Panc1 (cell line): ENCODE measurements around the gene PDE11A. TPM values are rescaled to one million over a fixed set of nuclear protein-coding genes. Genes with fewer than 3 reads are reported as not detected.

Source experiments
- ATAC-seq: fragments of 200-7000 bp; cut with Tn5 transposase; 2 replicates; pipeline ENCODE4 v1.9.1; 2020; ENCODE audit warnings: mild to moderate bottlenecking, moderate library complexity
- BruUV-seq: library from RNA; stranded (reverse); fragments of 400-500 nt; replicated peaks from 2 replicates; lab custom pipeline; 2021; lab: Mats Ljungman, UMichigan
- CTCF ChIA-PET: fragments of 300-600 bp; sonication (Branson Sonifier 250); formaldehyde crosslinking; loops from one replicate; lab custom pipeline; 2022; ENCODE audit warnings: antibody characterized with exemption; lab: Charles Lee
- POLR2A ChIA-PET: fragments of 300-600 bp; sonication (Branson Sonifier 250); formaldehyde crosslinking; loops from one replicate; lab custom pipeline; 2022; ENCODE audit warnings: antibody characterized with exemption; lab: Charles Lee
- DNase-seq: peaks from one replicate; pipeline ENCODE4 v3.0.0-alpha.2; 2010; ENCODE audit warnings: low read depth, low spot score
- H3K27ac ChIP-seq: 2 replicates; pipeline ENCODE4 v1.5.1; 2011; ENCODE audit warnings: mild to moderate bottlenecking, low read length, inconsistent platforms
- H3K27me3 ChIP-seq: fragments of 200-500 bp; sonication (Bioruptor generic); 2 replicates; pipeline ENCODE4 v1.6.0; 2014; ENCODE audit warnings: low read length, inconsistent platforms; ENCODE audit not compliant: control insufficient read depth, insufficient read depth
- H3K36me3 ChIP-seq: fragments of 200-500 bp; sonication (Bioruptor generic); 2 replicates; pipeline ENCODE4 v1.5.1; 2014; ENCODE audit warnings: inconsistent platforms, mild to moderate bottlenecking, low read length, moderate library complexity; ENCODE audit not compliant: control insufficient read depth, insufficient read depth
- H3K4me1 ChIP-seq: 2 replicates; pipeline ENCODE4 v1.5.1; 2011; ENCODE audit warnings: inconsistent platforms, mild to moderate bottlenecking, low read length, moderate library complexity; ENCODE audit not compliant: control insufficient read depth, insufficient read depth
- H3K4me3 ChIP-seq, 2 experiments: 2 replicates each; pipeline ENCODE4 v1.5.1; 2011 to 2012; ENCODE audit warnings: low read depth in 2 of 2, low read length in 2 of 2, mild to moderate bottlenecking in 2 of 2, inconsistent platforms in 1 of 2, moderate library complexity in 1 of 2
- H3K9me3 ChIP-seq: fragments of 200-500 bp; sonication (Bioruptor generic); 2 replicates; pipeline ENCODE4 v1.5.1; 2014; ENCODE audit warnings: low read depth, mild to moderate bottlenecking, inconsistent platforms, low read length, moderate library complexity; ENCODE audit not compliant: control insufficient read depth, insufficient read depth
- POLR2AphosphoS5 ChIP-seq: IDR thresholded peaks from 2 replicates; pipeline ENCODE4 v1.6.1; 2012; ENCODE audit warnings: mild to moderate bottlenecking, low read depth, low read length, moderate library complexity
- REST ChIP-seq, 2 experiments: IDR thresholded peaks; 2 replicates each; pipeline ENCODE4 v1.6.1; 2011 to 2012; ENCODE audit warnings: low read depth in 2 of 2, control low read depth in 1 of 2, low read length in 1 of 2, mild to moderate bottlenecking in 1 of 2, moderate library complexity in 1 of 2; ENCODE audit not compliant: insufficient read depth in 1 of 2
- SIN3A ChIP-seq: IDR thresholded peaks from 2 replicates; pipeline ENCODE4 v1.6.1; 2012; ENCODE audit warnings: low read depth, mild to moderate bottlenecking, low read length, moderate library complexity, borderline replicate concordance; ENCODE audit not compliant: insufficient read depth
- TCF7L2 ChIP-seq: IDR thresholded peaks from 2 replicates; pipeline ENCODE4 v1.6.1; 2011; ENCODE audit warnings: mild to moderate bottlenecking, low read depth, low read length, inconsistent platforms
- in situ Hi-C: cut with HindIII; loops from 2 replicates; pipeline ENCODE4 v1.10.0; 2016; ENCODE audit warnings: low sequenced_read_pairs, low pct_unique_long_range_greater_than_20kb
- intact Hi-C: fragments of 100-400 bp; cut with micrococcal nuclease; formaldehyde crosslinking; loops from one replicate; pipeline ENCODE4 v1.10.0; 2022; ENCODE audit not compliant: unreplicated experiment
- total RNA-seq: library from RNA; stranded (reverse); gene quantifications from one replicate; pipeline ENCODE4 v1.2.1, GENCODE V29; 2021; ENCODE audit not compliant: unreplicated experiment
- TF ChIP-seq, protein P1 (sequence below): fragments of 450-650 bp; IDR thresholded peaks from 2 replicates; pipeline ENCODE4 v1.5.1; 2017; ENCODE audit warnings: mild to moderate bottlenecking

Gene PDE11A
- total RNA-seq, 1 experiment from 2014 or later, result not detected

- no peak overlapping the region for H3K4me3 ChIP-seq
- ChIA-PET POLR2A (no interaction called here), CTCF (no interaction called here)
- H3K27ac ChIP-seq, result no peak overlapping the region
- in situ Hi-C loops (no loop called here), intact Hi-C loops (no loop called here)
- TF ChIP-seq REST (IDR thresholded peaks at IDR 0.05; ENCODE audit: insufficient read depth in 1 of 2, low read depth in 2 of 2, low read length in 1 of 2) (no peak), SIN3A (no peak), POLR2AphosphoS5 (no peak)
- TF ChIP-seq, protein P1, sequence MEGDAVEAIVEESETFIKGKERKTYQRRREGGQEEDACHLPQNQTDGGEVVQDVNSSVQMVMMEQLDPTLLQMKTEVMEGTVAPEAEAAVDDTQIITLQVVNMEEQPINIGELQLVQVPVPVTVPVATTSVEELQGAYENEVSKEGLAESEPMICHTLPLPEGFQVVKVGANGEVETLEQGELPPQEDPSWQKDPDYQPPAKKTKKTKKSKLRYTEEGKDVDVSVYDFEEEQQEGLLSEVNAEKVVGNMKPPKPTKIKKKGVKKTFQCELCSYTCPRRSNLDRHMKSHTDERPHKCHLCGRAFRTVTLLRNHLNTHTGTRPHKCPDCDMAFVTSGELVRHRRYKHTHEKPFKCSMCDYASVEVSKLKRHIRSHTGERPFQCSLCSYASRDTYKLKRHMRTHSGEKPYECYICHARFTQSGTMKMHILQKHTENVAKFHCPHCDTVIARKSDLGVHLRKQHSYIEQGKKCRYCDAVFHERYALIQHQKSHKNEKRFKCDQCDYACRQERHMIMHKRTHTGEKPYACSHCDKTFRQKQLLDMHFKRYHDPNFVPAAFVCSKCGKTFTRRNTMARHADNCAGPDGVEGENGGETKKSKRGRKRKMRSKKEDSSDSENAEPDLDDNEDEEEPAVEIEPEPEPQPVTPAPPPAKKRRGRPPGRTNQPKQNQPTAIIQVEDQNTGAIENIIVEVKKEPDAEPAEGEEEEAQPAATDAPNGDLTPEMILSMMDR, result no peak
- no TSS peak for BruUV-seq
- H3K27me3 ChIP-seq, result no peaks in the 10 kb centered on the region
- no peaks in the 10 kb centered on the region; the same call in 1 of the 2 replicates for H3K36me3 ChIP-seq
- ATAC-seq (no peak), DNase-seq (no peak)
- H3K9me3 ChIP-seq, result no peaks in the 10 kb centered on the region
- no peaks in the 10 kb centered on the region for H3K4me1 ChIP-seq
Observed at GRCh38 chr2:178002038-178002437, 70.5 kb downstream of the PDE11A start.

- H3K4me1 ChIP-seq, result no peaks in the 10 kb centered on the region
- no peaks in the 10 kb centered on the region for H3K27me3 ChIP-seq
- intact Hi-C loops (no loop called here), in situ Hi-C loops (no loop called here)
- ATAC-seq, result no peak
- H3K4me3 ChIP-seq, result no peak overlapping the region
- ChIA-PET POLR2A (no interaction called here), CTCF (no interaction called here)
- H3K27ac ChIP-seq, result no peak overlapping the region
- BruUV-seq, result no TSS peak
- H3K9me3 ChIP-seq, result no peaks in the 10 kb centered on the region
- TF ChIP-seq, protein P1, result no peak
- no peak for TF ChIP-seq REST (IDR thresholded peaks at IDR 0.05; ENCODE audit: insufficient read depth in 1 of 2, low read depth in 2 of 2, low read length in 1 of 2)
- no peak for TF ChIP-seq POLR2AphosphoS5
- TF ChIP-seq TCF7L2, result no peak
- TF ChIP-seq SIN3A, result no peak
- DNase-seq, result no peak
- no peaks in the 10 kb centered on the region; the same call in 1 of the 2 replicates for H3K36me3 ChIP-seq
Observed at GRCh38 chr2:177998996-177999395, 73.6 kb downstream of the PDE11A start.
